Upper lobe of right lung (tissue), 1 donor: Measurements from ENCODE around the gene APH1B. TPM values are rescaled to one million over a fixed set of nuclear protein-coding genes. Genes with fewer than 3 reads are reported as not detected.

Source experiments
- ATAC-seq: fragments of 200-7000 bp; cut with Tn5 transposase; one replicate; pipeline ENCODE4 v1.9.1; 2020; ENCODE audit warnings: mild to moderate bottlenecking, moderate library complexity
- DNase-seq: peaks from one replicate; pipeline ENCODE4 v3.0.0-alpha.2; 2020
- H3K27ac ChIP-seq: fragments of 200-600 bp; one replicate; pipeline ENCODE4 v1.8.0; 2022
- H3K27me3 ChIP-seq: fragments of 200-600 bp; one replicate; pipeline ENCODE4 v1.8.0; 2022; ENCODE audit warnings: mild to moderate bottlenecking
- H3K36me3 ChIP-seq: fragments of 200-600 bp; one replicate; pipeline ENCODE4 v1.8.0; 2022
- H3K4me1 ChIP-seq: fragments of 200-600 bp; one replicate; pipeline ENCODE4 v1.8.0; 2022
- H3K4me3 ChIP-seq: fragments of 200-600 bp; one replicate; pipeline ENCODE4 v1.8.0; 2022; ENCODE audit warnings: mild to moderate bottlenecking
- H3K9me3 ChIP-seq: fragments of 200-600 bp; one replicate; pipeline ENCODE4 v1.8.0; 2022
- CTCF ChIP-seq: fragments of 200-600 bp; IDR thresholded peaks from one replicate; pipeline ENCODE4 v1.8.0; 2022; ENCODE audit warnings: antibody characterized with exemption
- intact Hi-C: fragments of 100-400 bp; cut with DNase I; formaldehyde crosslinking; loops from one replicate; pipeline ENCODE4 v1.11.0; 2022
- total RNA-seq: library from RNA; stranded (reverse); fragmentation: NEBNext Ultra II Directional; extraction: Animal tissue kit (Norgen Biotek cat#: 25700); gene quantifications from one replicate; pipeline ENCODE4 v1.2.1, GENCODE V29; 2021
- donor health status: DM: no; HTN: yes; CAD: no; lungs with severe emphysema.

The APH1B gene
- total RNA-seq, 1 donor from 2014 or later, result 20.0 TPM

GRCh38 chr15:63261311-63261710, 16.1 kb upstream of the APH1B start:
- Histone ChIP-seq H3K4me3 (no peak overlapping the region), H3K36me3 (peaks cover 74% of the 10 kb centered on the region), H3K9me3 (no peaks in the 10 kb centered on the region), H3K27me3 (no peaks in the 10 kb centered on the region), H3K27ac (no peak overlapping the region), H3K4me1 (peaks cover 9% of the 10 kb centered on the region)
- ATAC-seq (no peak), DNase-seq (no peak)
- no peak for TF ChIP-seq CTCF
- intact Hi-C loops, result no loop called here

GRCh38 chr15:63263519-63263918, 13.9 kb upstream of the APH1B start:
- intact Hi-C loops, result no loop called here
- no peaks in the 10 kb centered on the region for H3K4me1 ChIP-seq
- ATAC-seq, result no peak
- no peak for TF ChIP-seq CTCF
- H3K4me3 ChIP-seq, result no peak overlapping the region
- H3K27ac ChIP-seq, result no peak overlapping the region
- H3K36me3 ChIP-seq, result peaks cover 60% of the 10 kb centered on the region
- H3K9me3 ChIP-seq, result no peaks in the 10 kb centered on the region
- DNase-seq, result no peak
- no peaks in the 10 kb centered on the region for H3K27me3 ChIP-seq

- DNase-seq, result no peak
Measured at GRCh38 chr15:63264688-63265293, 12.6 kb upstream of the APH1B start.

GRCh38 chr15:63274427-63274826, 3.0 kb upstream of the APH1B start:
- no peak overlapping the region for H3K4me3 ChIP-seq
- peaks cover 11% of the 10 kb centered on the region for H3K4me1 ChIP-seq
- ATAC-seq (no peak), DNase-seq (no peak)
- no peak overlapping the region for H3K27ac ChIP-seq
- no peaks in the 10 kb centered on the region for H3K27me3 ChIP-seq
- no peaks in the 10 kb centered on the region for H3K36me3 ChIP-seq
- H3K9me3 ChIP-seq, result no peaks in the 10 kb centered on the region
- TF ChIP-seq CTCF, result no peak
- intact Hi-C loops, result loop anchor here (10.0 kb wide), 1 partner anchor 110 kb away; no protein-coding TSS in a partner anchor

More at GRCh38 chr15:63264688-63265293, 12.6 kb upstream of the APH1B start:
- Histone ChIP-seq H3K9me3 (no peaks in the 10 kb centered on the region), H3K4me1 (no peaks in the 10 kb centered on the region), H3K27me3 (no peaks in the 10 kb centered on the region), H3K27ac (no peak overlapping the region), H3K4me3 (no peak overlapping the region), H3K36me3 (peaks cover 58% of the 10 kb centered on the region)
- no peak for TF ChIP-seq CTCF
- intact Hi-C loops, result no loop called here
- no peak for ATAC-seq

- intact Hi-C loops, result loop anchor here (10.0 kb wide), 1 partner anchor 112 kb away; no protein-coding TSS in a partner anchor
- H3K27me3 ChIP-seq, result no peaks in the 10 kb centered on the region
- no peak for DNase-seq
- H3K9me3 ChIP-seq, result no peaks in the 10 kb centered on the region
- TF ChIP-seq CTCF, result no peak
- peak overlapping the region; percentile 80 for H3K27ac ChIP-seq
- peaks cover 11% of the 10 kb centered on the region for H3K4me1 ChIP-seq
- peaks cover 4% of the 10 kb centered on the region for H3K36me3 ChIP-seq
- ATAC-seq, result no peak
- H3K4me3 ChIP-seq, result peak overlapping the region; percentile 82
Measured at GRCh38 chr15:63276342-63277037, 915 bp upstream of the APH1B start.
